HepG2 (cell line): ENCODE results near the gene RTN1.

Source experiments
- CEBPB ChIP-seq: IDR thresholded peaks from 2 replicates; pipeline ENCODE4 v1.6.1; 2011; ENCODE audit warnings: low read depth, low read length, improper control_type of control experiment, borderline replicate concordance
- HDAC2 ChIP-seq: sonication (generic); formaldehyde crosslinking; IDR thresholded peaks from 2 replicates; pipeline ENCODE4 v1.4.0; 2020; ENCODE audit warnings: missing genetic modification reagents
- MXD1 ChIP-seq: sonication (generic); formaldehyde crosslinking; IDR thresholded peaks from 2 replicates; pipeline ENCODE4 v1.4.0; 2020; ENCODE audit warnings: mild to moderate bottlenecking, missing genetic modification reagents
- ZNF776 ChIP-seq: sonication (generic); formaldehyde crosslinking; IDR thresholded peaks from 2 replicates; pipeline ENCODE4 v1.4.0; 2020; ENCODE audit warnings: mild to moderate bottlenecking, missing genetic modification reagents
- TF ChIP-seq, protein P1 (sequence below): sonication (generic); formaldehyde crosslinking; IDR thresholded peaks from 2 replicates; pipeline ENCODE4 v1.5.0; 2020; ENCODE audit warnings: mild to moderate bottlenecking, missing genetic modification reagents, moderate library complexity
- TF ChIP-seq, protein P2 (sequence below): sonication (generic); formaldehyde crosslinking; IDR thresholded peaks from 2 replicates; pipeline ENCODE4 v1.4.0; 2020; ENCODE audit warnings: missing genetic modification reagents

- TF ChIP-seq HDAC2 = no peak
- TF ChIP-seq ZNF776 (CRISPR knock-in tag) = no peak
- no peak for TF ChIP-seq CEBPB
- no peak for TF ChIP-seq MXD1 (CRISPR knock-in tag)
- TF ChIP-seq, protein P1, sequence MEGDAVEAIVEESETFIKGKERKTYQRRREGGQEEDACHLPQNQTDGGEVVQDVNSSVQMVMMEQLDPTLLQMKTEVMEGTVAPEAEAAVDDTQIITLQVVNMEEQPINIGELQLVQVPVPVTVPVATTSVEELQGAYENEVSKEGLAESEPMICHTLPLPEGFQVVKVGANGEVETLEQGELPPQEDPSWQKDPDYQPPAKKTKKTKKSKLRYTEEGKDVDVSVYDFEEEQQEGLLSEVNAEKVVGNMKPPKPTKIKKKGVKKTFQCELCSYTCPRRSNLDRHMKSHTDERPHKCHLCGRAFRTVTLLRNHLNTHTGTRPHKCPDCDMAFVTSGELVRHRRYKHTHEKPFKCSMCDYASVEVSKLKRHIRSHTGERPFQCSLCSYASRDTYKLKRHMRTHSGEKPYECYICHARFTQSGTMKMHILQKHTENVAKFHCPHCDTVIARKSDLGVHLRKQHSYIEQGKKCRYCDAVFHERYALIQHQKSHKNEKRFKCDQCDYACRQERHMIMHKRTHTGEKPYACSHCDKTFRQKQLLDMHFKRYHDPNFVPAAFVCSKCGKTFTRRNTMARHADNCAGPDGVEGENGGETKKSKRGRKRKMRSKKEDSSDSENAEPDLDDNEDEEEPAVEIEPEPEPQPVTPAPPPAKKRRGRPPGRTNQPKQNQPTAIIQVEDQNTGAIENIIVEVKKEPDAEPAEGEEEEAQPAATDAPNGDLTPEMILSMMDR (CRISPR knock-in tag) = no peak
- TF ChIP-seq, protein P2, sequence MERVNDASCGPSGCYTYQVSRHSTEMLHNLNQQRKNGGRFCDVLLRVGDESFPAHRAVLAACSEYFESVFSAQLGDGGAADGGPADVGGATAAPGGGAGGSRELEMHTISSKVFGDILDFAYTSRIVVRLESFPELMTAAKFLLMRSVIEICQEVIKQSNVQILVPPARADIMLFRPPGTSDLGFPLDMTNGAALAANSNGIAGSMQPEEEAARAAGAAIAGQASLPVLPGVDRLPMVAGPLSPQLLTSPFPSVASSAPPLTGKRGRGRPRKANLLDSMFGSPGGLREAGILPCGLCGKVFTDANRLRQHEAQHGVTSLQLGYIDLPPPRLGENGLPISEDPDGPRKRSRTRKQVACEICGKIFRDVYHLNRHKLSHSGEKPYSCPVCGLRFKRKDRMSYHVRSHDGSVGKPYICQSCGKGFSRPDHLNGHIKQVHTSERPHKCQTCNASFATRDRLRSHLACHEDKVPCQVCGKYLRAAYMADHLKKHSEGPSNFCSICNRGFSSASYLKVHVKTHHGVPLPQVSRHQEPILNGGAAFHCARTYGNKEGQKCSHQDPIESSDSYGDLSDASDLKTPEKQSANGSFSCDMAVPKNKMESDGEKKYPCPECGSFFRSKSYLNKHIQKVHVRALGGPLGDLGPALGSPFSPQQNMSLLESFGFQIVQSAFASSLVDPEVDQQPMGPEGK (CRISPR knock-in tag) = no peak
These were observed 323.3 kb downstream of the RTN1 start for GRCh38 chr14:59547310-59547709.
